ENCODE results near the gene TRIP11. TPM values are rescaled to one million over a fixed set of nuclear protein-coding genes. Genes with fewer than 3 reads are reported as not detected.

TRIP11 gene
- total RNA-seq, 3 donors from 2014 or later (not counting 1 experiment from before 2014, with no cell fraction given) = 42.9 to 63.6 (median 49.8) TPM

DNA sequence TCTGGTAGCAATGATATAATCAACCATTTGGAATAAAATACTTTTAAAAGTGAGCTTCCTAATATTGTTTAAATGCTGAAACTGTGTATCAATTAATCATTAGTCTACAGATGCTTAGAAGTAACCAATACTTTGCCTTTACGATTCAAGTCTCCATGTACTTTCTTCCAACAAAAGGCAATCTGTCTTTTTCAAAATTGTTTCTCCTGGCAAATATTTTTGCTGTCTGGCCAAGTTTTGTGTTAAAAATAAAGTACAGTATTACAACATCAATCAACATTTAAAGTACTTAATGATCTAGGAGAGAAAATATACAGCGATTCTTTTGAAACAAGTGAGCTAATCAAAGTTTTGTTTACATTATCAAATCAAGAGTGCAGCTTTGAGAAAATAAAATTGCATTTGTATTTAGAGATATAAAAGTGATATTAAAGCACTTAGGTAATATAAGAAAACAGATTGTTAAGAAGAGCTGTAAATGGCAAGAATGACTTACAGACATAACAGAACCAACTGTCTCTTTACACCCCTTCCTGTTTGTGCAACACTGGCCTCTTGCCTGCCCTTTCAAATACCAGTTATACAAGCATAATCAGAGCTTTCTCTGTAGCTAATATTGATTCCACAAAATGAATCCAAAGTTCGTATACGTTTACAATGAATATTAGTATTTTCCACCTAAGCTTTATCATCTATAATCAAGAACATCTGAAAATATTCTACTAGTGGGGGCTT lies 54.2 kb downstream of the TRIP11 start:
- Histone ChIP-seq H3K36me3 (ENCODE audit: control insufficient read depth, insufficient read depth, low read length) (peaks cover 59% of the 10 kb centered on the region), H3K4me1 (ENCODE audit: control insufficient read depth, insufficient read depth, low read length) (no peaks in the 10 kb centered on the region), H3K9me3 (ENCODE audit: control insufficient read depth, insufficient read depth, low read length) (no peaks in the 10 kb centered on the region), H3K27ac (ENCODE audit: low read length) (no peak overlapping the region), H3K4me3 (ENCODE audit: low read length) (no peak overlapping the region), H3K27me3 (ENCODE audit: control insufficient read depth, insufficient read depth, low read length) (no peaks in the 10 kb centered on the region)
- no peak for ATAC-seq
- Mint-ChIP-seq H3K4me3 (no peak overlapping the region), H3K36me3 (peaks cover 14% of the 10 kb centered on the region), H3K27ac (no peak overlapping the region), H3K4me1 (peaks cover 4 to 6% of the 10 kb centered on the region in 2 donors), H3K27me3 (ENCODE audit: low read depth in 2 of 2) (no peaks in the 10 kb centered on the region), H3K9me3 (no peaks in the 10 kb centered on the region)
- TF ChIP-seq, protein P1, sequence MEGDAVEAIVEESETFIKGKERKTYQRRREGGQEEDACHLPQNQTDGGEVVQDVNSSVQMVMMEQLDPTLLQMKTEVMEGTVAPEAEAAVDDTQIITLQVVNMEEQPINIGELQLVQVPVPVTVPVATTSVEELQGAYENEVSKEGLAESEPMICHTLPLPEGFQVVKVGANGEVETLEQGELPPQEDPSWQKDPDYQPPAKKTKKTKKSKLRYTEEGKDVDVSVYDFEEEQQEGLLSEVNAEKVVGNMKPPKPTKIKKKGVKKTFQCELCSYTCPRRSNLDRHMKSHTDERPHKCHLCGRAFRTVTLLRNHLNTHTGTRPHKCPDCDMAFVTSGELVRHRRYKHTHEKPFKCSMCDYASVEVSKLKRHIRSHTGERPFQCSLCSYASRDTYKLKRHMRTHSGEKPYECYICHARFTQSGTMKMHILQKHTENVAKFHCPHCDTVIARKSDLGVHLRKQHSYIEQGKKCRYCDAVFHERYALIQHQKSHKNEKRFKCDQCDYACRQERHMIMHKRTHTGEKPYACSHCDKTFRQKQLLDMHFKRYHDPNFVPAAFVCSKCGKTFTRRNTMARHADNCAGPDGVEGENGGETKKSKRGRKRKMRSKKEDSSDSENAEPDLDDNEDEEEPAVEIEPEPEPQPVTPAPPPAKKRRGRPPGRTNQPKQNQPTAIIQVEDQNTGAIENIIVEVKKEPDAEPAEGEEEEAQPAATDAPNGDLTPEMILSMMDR (IDR thresholded peaks at IDR 0.05) = no peak
- intact Hi-C loops (cut with micrococcal nuclease) = no loop called here
- WGBS (ENCODE audit: insufficient coverage) = 100% methylated on average over 1 of the region's 4 CpGs
- DNase-seq = no peak

DNA sequence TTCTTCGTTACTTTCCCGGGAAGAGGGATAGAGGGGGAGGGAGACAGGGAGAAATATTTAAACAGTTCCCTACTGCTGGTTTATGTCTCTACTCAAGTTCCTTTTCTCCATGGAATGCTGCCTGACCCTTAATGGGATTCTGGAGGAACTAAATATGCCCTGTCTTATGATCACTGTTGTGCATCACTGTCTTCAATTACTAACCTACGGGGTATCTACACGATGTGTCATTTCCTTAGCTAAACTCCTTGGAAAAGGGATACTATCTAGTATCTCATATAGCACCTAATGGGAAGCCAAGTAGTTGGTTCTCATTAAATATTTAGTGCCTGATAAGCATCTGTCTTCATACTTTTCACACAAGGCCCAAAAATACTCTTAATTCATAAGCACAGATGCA lies 54.9 kb downstream of the TRIP11 start:
- Mint-ChIP-seq H3K27me3 (ENCODE audit: low read depth in 2 of 2) (no peaks in the 10 kb centered on the region), H3K27ac (no peak overlapping the region), H3K9me3 (no peaks in the 10 kb centered on the region), H3K36me3 (peaks cover 14% of the 10 kb centered on the region), H3K4me3 (no peak overlapping the region), H3K4me1 (peaks cover 4 to 6% of the 10 kb centered on the region in 2 donors)
- ATAC-seq (no peak), DNase-seq (no peak)
- TF ChIP-seq, protein P1 (IDR thresholded peaks at IDR 0.05) = no peak
- H3K27ac ChIP-seq (ENCODE audit: low read length) = no peak overlapping the region
- H3K27me3 ChIP-seq (ENCODE audit: control insufficient read depth, insufficient read depth, low read length) = no peaks in the 10 kb centered on the region
- no peaks in the 10 kb centered on the region for H3K4me1 ChIP-seq (ENCODE audit: control insufficient read depth, insufficient read depth, low read length)
- intact Hi-C loops (cut with micrococcal nuclease) = no loop called here
- peaks cover 57% of the 10 kb centered on the region for H3K36me3 ChIP-seq (ENCODE audit: control insufficient read depth, insufficient read depth, low read length)
- H3K9me3 ChIP-seq (ENCODE audit: control insufficient read depth, insufficient read depth, low read length) = no peaks in the 10 kb centered on the region
- no peak overlapping the region for H3K4me3 ChIP-seq (ENCODE audit: low read length)
- WGBS (ENCODE audit: insufficient coverage) = 100% methylated on average over 2 of the region's 4 CpGs

DNA sequence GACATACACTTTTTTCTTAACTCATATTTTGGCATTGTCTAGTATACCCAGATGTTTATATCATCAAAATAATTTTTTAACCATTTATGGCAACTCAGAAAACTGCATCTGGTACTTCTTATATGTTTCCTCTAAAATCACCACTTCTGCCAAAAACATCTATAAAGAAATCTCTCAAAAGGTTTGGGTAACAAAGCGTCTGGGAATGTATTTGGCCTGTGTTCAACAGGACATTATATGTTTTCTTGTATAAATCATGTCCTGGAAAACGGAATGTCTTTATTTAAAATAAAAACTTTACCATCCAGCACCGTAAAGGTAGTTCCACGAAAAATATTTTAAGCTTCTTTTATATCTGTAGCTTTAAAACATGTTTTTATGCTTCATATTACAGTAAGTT lies 56.3 kb downstream of the TRIP11 start:
- TF ChIP-seq, protein P1 (IDR thresholded peaks at IDR 0.05) = no peak
- H3K9me3 ChIP-seq (ENCODE audit: control insufficient read depth, insufficient read depth, low read length) = no peaks in the 10 kb centered on the region

DNA sequence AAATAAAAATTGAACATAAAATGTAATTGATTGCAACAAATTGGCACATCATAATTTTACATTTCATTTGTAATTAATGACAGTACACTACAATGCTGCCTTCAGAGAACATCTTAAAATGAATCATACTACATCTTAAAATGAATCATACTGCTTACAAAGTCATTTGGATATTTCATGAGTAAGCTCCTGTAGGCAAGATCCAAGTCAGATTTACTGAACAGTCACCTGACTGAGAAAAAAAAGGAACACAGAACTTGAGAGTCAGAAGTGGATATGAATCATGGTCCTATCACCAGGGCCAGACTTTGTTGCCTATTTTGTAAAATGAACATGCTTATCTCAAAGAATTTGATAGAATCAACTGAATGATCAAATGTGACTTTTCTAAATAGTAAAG lies 59.7 kb downstream of the TRIP11 start:
- Histone ChIP-seq H3K27ac (ENCODE audit: low read length) (no peak overlapping the region), H3K36me3 (ENCODE audit: control insufficient read depth, insufficient read depth, low read length) (peaks cover 27% of the 10 kb centered on the region), H3K9me3 (ENCODE audit: control insufficient read depth, insufficient read depth, low read length) (no peaks in the 10 kb centered on the region), H3K4me3 (ENCODE audit: low read length) (no peak overlapping the region), H3K4me1 (ENCODE audit: control insufficient read depth, insufficient read depth, low read length) (no peaks in the 10 kb centered on the region), H3K27me3 (ENCODE audit: control insufficient read depth, insufficient read depth, low read length) (no peaks in the 10 kb centered on the region)
- H3K4me1 Mint-ChIP-seq = peaks cover 0 to 4% of the 10 kb centered on the region in 2 donors
- no peak for DNase-seq
- intact Hi-C loops (cut with micrococcal nuclease) = no loop called here
- H3K36me3 Mint-ChIP-seq = peaks cover 18% of the 10 kb centered on the region
- H3K4me3 Mint-ChIP-seq = no peak overlapping the region
- no peaks in the 10 kb centered on the region for H3K27me3 Mint-ChIP-seq (ENCODE audit: low read depth in 2 of 2)
- peak overlapping the region in 1 of 2 donors; percentile 21 for H3K27ac Mint-ChIP-seq
- TF ChIP-seq, protein P1 (IDR thresholded peaks at IDR 0.05) = no peak
- no peaks in the 10 kb centered on the region for H3K9me3 Mint-ChIP-seq
- ATAC-seq = no peak

More for the DNA sequence above, 56.3 kb downstream of the TRIP11 start:
- Mint-ChIP-seq H3K27me3 (ENCODE audit: low read depth in 2 of 2) (no peaks in the 10 kb centered on the region), H3K4me1 (peaks cover 3 to 4% of the 10 kb centered on the region in 2 donors), H3K27ac (no peak overlapping the region), H3K4me3 (no peak overlapping the region), H3K9me3 (no peaks in the 10 kb centered on the region), H3K36me3 (peaks cover 14% of the 10 kb centered on the region)
- no peak overlapping the region for H3K4me3 ChIP-seq (ENCODE audit: low read length)
- no peak for ATAC-seq
- no peak overlapping the region for H3K27ac ChIP-seq (ENCODE audit: low read length)
- intact Hi-C loops (cut with micrococcal nuclease) = no loop called here
- H3K4me1 ChIP-seq (ENCODE audit: control insufficient read depth, insufficient read depth, low read length) = no peaks in the 10 kb centered on the region
- WGBS (ENCODE audit: insufficient coverage) = 100% methylated on average over 1 of the region's 4 CpGs
- peaks cover 56% of the 10 kb centered on the region for H3K36me3 ChIP-seq (ENCODE audit: control insufficient read depth, insufficient read depth, low read length)
- H3K27me3 ChIP-seq (ENCODE audit: control insufficient read depth, insufficient read depth, low read length) = no peaks in the 10 kb centered on the region
- DNase-seq = no peak

Data from natural killer cell (primary cell).